Mesothelial cell of epicardium (in vitro differentiated cells): ENCODE measurements around the gene RHOU. TPM values are rescaled to one million over a fixed set of nuclear protein-coding genes. Genes with fewer than 3 reads are reported as not detected.

Experiments used
- DNase-seq, 2 experiments: peaks; one replicate each; pipeline ENCODE4 v3.0.0; 2021; ENCODE audit warnings: low spot score in 2 of 2; ENCODE audit not compliant: unreplicated experiment in 2 of 2
- H3K27ac Mint-ChIP-seq: 2 replicates; pipeline ENCODE4 v1.8.0; 2021; ENCODE audit warnings: mixed read lengths
- H3K27me3 Mint-ChIP-seq: 2 replicates; pipeline ENCODE4 v1.8.0; 2021; ENCODE audit warnings: low read depth, mixed read lengths
- H3K36me3 Mint-ChIP-seq: 2 replicates; pipeline ENCODE4 v1.8.0; 2021; ENCODE audit warnings: mixed read lengths
- H3K4me1 Mint-ChIP-seq: 2 replicates; pipeline ENCODE4 v1.8.0; 2021; ENCODE audit warnings: mixed read lengths
- H3K4me3 Mint-ChIP-seq: 2 replicates; pipeline ENCODE4 v1.8.0; 2021; ENCODE audit warnings: mild to moderate bottlenecking, moderate library complexity, mixed read lengths
- H3K9me3 Mint-ChIP-seq: 2 replicates; pipeline ENCODE4 v1.8.0; 2021; ENCODE audit warnings: mixed read lengths
- CTCF ChIP-seq: fragments of 200-600 bp; sonication (generic); IDR thresholded peaks from one replicate; pipeline ENCODE4 v1.5.0; 2021; ENCODE audit warnings: antibody characterized with exemption; ENCODE audit not compliant: unreplicated experiment
- total RNA-seq: library from RNA; stranded (reverse); gene quantifications from 3 replicates; pipeline ENCODE4 v1.2.1, GENCODE V29; 2021

The RHOU gene
- total RNA-seq, 1 donor from 2014 or later, result 39.8 TPM

- no peaks in the 10 kb centered on the region for H3K36me3 Mint-ChIP-seq
- TF ChIP-seq CTCF, result no peak
- H3K27ac Mint-ChIP-seq, result no peak overlapping the region
- H3K27me3 Mint-ChIP-seq, result no peaks in the 10 kb centered on the region
- no peak for DNase-seq
- H3K9me3 Mint-ChIP-seq, result no peaks in the 10 kb centered on the region
- peaks cover 16% of the 10 kb centered on the region for H3K4me1 Mint-ChIP-seq
- no peak overlapping the region for H3K4me3 Mint-ChIP-seq
Observed at GRCh38 chr1:228695015-228695955, 40.0 kb upstream of the RHOU start.

- Mint-ChIP-seq H3K27me3 (no peaks in the 10 kb centered on the region), H3K4me3 (no peak overlapping the region), H3K36me3 (no peaks in the 10 kb centered on the region), H3K27ac (no peak overlapping the region), H3K9me3 (no peaks in the 10 kb centered on the region), H3K4me1 (peaks cover 8% of the 10 kb centered on the region)
- peak; percentile 36 to 63 for DNase-seq
- no peak for TF ChIP-seq CTCF
Observed at GRCh38 chr1:228697207-228698016, 37.9 kb upstream of the RHOU start.

- no peak overlapping the region for H3K27ac Mint-ChIP-seq
- no peak overlapping the region for H3K4me3 Mint-ChIP-seq
- H3K36me3 Mint-ChIP-seq, result no peaks in the 10 kb centered on the region
- DNase-seq, result no peak
- peaks cover 4% of the 10 kb centered on the region for H3K9me3 Mint-ChIP-seq
- no peaks in the 10 kb centered on the region for H3K27me3 Mint-ChIP-seq
- peaks cover 8% of the 10 kb centered on the region for H3K4me1 Mint-ChIP-seq
- TF ChIP-seq CTCF, result no peak
Observed at GRCh38 chr1:228698017-228698329, 37.3 kb upstream of the RHOU start.

GRCh38 chr1:228702433-228702832, 32.8 kb upstream of the RHOU start:
- H3K27me3 Mint-ChIP-seq, result no peaks in the 10 kb centered on the region
- peaks cover 5% of the 10 kb centered on the region for H3K9me3 Mint-ChIP-seq

GRCh38 chr1:228706305-228706704, 29.0 kb upstream of the RHOU start:
- Mint-ChIP-seq H3K27ac (no peak overlapping the region), H3K4me1 (no peaks in the 10 kb centered on the region), H3K4me3 (no peak overlapping the region), H3K27me3 (no peaks in the 10 kb centered on the region), H3K36me3 (no peaks in the 10 kb centered on the region), H3K9me3 (peaks cover 5% of the 10 kb centered on the region)
- TF ChIP-seq CTCF, result no peak
- no peak for DNase-seq

More at GRCh38 chr1:228702433-228702832, 32.8 kb upstream of the RHOU start:
- H3K4me1 Mint-ChIP-seq, result peaks cover 2% of the 10 kb centered on the region
- H3K36me3 Mint-ChIP-seq, result no peaks in the 10 kb centered on the region
- TF ChIP-seq CTCF, result no peak
- H3K27ac Mint-ChIP-seq, result no peak overlapping the region
- no peak overlapping the region for H3K4me3 Mint-ChIP-seq
- no peak for DNase-seq
